Fibroblast of lung (primary cell): ENCODE data around the gene MTA1. TPM values are rescaled to one million over a fixed set of nuclear protein-coding genes. Genes with fewer than 3 reads are reported as not detected.

Experiments
- DNase-seq, 2 donors: peaks; one replicate each; pipeline versions ENCODE4 v3.0.0 to v3.0.0-alpha.2; 2010; ENCODE audit warnings: low read depth in 2 of 2
- H2AFZ ChIP-seq: 2 replicates; pipeline ENCODE4 v1.5.1; 2012; ENCODE audit warnings: low read length, control low read depth, inconsistent platforms
- H3K27ac ChIP-seq: 2 replicates; pipeline ENCODE4 v1.5.1; 2011; ENCODE audit warnings: low read length, control low read depth; ENCODE audit not compliant: insufficient read depth
- H3K27me3 ChIP-seq: 2 replicates; pipeline ENCODE4 v1.5.1; 2011; ENCODE audit warnings: mild to moderate bottlenecking, low read length; ENCODE audit not compliant: control insufficient read depth, insufficient read depth
- H3K36me3 ChIP-seq: 2 replicates; pipeline ENCODE4 v1.5.1; 2011; ENCODE audit warnings: low read length; ENCODE audit not compliant: control insufficient read depth, insufficient read depth
- H3K4me1 ChIP-seq: 2 replicates; pipeline ENCODE4 v1.5.1; 2011; ENCODE audit warnings: low read length; ENCODE audit not compliant: control insufficient read depth, insufficient read depth; ENCODE audit errors: extremely low read depth
- H3K4me2 ChIP-seq: 2 replicates; pipeline ENCODE4 v1.5.1; 2011; ENCODE audit warnings: low read length, control low read depth; ENCODE audit not compliant: insufficient read depth; ENCODE audit errors: extremely low read depth
- H3K4me3 ChIP-seq, 4 experiments: fragments of 200-600 bp in 1 of 4; sonication (generic) in 1 of 4; replicated peaks in 1 of 4; 2 replicates each; pipeline ENCODE4 v1.5.1; 2011 to 2016; ENCODE audit warnings: low read length in 4 of 4, low read depth in 3 of 4, mild to moderate bottlenecking in 3 of 4, control low read depth in 2 of 4, inconsistent platforms in 1 of 4, mixed read lengths in 1 of 4; ENCODE audit not compliant: insufficient read depth in 1 of 4; ENCODE audit errors: control extremely low read depth in 1 of 4
- H3K79me2 ChIP-seq: 2 replicates; pipeline ENCODE4 v1.5.1; 2012; ENCODE audit warnings: mild to moderate bottlenecking, low read length, inconsistent platforms; ENCODE audit not compliant: control insufficient read depth, insufficient read depth
- H3K9ac ChIP-seq: 2 replicates; pipeline ENCODE4 v1.5.1; 2011; ENCODE audit warnings: mild to moderate bottlenecking, low read length, control low read depth; ENCODE audit not compliant: insufficient read depth
- H3K9me3 ChIP-seq: 2 replicates; pipeline ENCODE4 v1.5.1; 2012; ENCODE audit warnings: low read depth, low read length; ENCODE audit not compliant: control insufficient read depth, insufficient read depth
- H4K20me1 ChIP-seq: 2 replicates; pipeline ENCODE4 v1.5.1; 2011; ENCODE audit warnings: low read length; ENCODE audit not compliant: control insufficient read depth, insufficient read depth; ENCODE audit errors: extremely low read depth
- EZH2 ChIP-seq: IDR thresholded peaks from 2 replicates; pipeline ENCODE4 v1.5.1; 2012; ENCODE audit warnings: low read length, control low read depth, mild to moderate bottlenecking; ENCODE audit errors: missing control alignments
- polyA plus RNA-seq, 2 donors: library from polyadenylated mRNA; depleted of rRNA in 1 of 2; stranded (reverse) in 1 of 2; unstranded in 1 of 2; fragments of >200 nt; gene quantifications; 2 replicates each; pipeline ENCODE4 v1.2.1, GENCODE V29; 2011 to 2012; ENCODE audit warnings: missing spikeins in 1 of 2
- total RNA-seq: library from RNA; depleted of rRNA; stranded (reverse); fragments of >200 nt; gene quantifications from 2 replicates; pipeline ENCODE4 v1.2.1, GENCODE V29; 2014
- TF ChIP-seq, protein P1 (sequence below), 2 donors: IDR thresholded peaks in 1 of 2; conservative IDR thresholded peaks in 1 of 2; 1 replicate in 1 of 2; 2 replicates in 1 of 2; pipeline ENCODE4 v1.5.1; 2011 to 2012; ENCODE audit warnings: low read length in 2 of 2, control low read depth in 1 of 2, inconsistent platforms in 1 of 2, low read depth in 1 of 2, mild to moderate bottlenecking in 1 of 2

The MTA1 gene
- total and polyA plus RNA-seq, 2 donors (not counting 1 experiment from before 2014, with no cell fraction given), result 28.6 to 29.7 TPM

DNA sequence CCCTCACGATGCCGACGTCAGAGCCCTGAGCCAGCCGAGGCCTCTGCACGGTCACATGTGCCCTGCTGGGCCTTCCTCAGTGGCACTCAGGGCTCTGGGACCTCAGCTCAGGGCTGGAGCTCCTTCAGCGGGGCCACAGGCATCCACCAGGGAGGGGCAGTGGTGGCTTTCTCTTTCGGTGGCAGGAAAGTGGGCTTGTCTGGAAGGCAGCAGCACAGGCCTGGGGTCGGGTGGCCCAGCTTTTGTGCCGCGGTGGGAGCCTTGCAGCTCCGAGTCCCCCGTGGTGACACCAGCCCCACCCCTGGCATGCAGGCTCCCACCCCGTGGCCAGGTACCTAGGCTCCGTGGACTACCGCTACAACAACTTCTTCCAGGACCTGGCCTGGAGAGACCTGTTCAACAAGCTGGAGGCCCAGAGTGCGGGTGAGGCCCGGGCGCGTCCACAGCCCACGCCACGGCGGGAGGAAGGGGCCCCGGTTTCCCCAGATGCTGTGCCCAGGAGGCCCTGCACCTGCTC lies 35.5 kb upstream of the MTA1 start:
- no peak for DNase-seq
- H3K79me2 ChIP-seq, result no peaks in the 10 kb centered on the region
- H3K36me3 ChIP-seq, result peaks cover 5% of the 10 kb centered on the region
- H2AFZ ChIP-seq, result no peak overlapping the region
- H3K27me3 ChIP-seq, result no peaks in the 10 kb centered on the region
- H3K9ac ChIP-seq, result no peak overlapping the region
- no peak overlapping the region for H3K4me3 ChIP-seq
- H3K4me1 ChIP-seq, result no peaks in the 10 kb centered on the region
- no peak for TF ChIP-seq EZH2
- TF ChIP-seq, protein P1, sequence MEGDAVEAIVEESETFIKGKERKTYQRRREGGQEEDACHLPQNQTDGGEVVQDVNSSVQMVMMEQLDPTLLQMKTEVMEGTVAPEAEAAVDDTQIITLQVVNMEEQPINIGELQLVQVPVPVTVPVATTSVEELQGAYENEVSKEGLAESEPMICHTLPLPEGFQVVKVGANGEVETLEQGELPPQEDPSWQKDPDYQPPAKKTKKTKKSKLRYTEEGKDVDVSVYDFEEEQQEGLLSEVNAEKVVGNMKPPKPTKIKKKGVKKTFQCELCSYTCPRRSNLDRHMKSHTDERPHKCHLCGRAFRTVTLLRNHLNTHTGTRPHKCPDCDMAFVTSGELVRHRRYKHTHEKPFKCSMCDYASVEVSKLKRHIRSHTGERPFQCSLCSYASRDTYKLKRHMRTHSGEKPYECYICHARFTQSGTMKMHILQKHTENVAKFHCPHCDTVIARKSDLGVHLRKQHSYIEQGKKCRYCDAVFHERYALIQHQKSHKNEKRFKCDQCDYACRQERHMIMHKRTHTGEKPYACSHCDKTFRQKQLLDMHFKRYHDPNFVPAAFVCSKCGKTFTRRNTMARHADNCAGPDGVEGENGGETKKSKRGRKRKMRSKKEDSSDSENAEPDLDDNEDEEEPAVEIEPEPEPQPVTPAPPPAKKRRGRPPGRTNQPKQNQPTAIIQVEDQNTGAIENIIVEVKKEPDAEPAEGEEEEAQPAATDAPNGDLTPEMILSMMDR (conservative IDR thresholded peaks at IDR 0.05 in 1 of 2, IDR thresholded peaks at IDR 0.05 in 1 of 2; ENCODE audit: low read depth in 1 of 2, low read length in 2 of 2), result no peak
- H3K27ac ChIP-seq, result no peak overlapping the region
- no peaks in the 10 kb centered on the region for H4K20me1 ChIP-seq
- no peaks in the 10 kb centered on the region for H3K9me3 ChIP-seq
- H3K4me2 ChIP-seq, result no peak overlapping the region

DNA sequence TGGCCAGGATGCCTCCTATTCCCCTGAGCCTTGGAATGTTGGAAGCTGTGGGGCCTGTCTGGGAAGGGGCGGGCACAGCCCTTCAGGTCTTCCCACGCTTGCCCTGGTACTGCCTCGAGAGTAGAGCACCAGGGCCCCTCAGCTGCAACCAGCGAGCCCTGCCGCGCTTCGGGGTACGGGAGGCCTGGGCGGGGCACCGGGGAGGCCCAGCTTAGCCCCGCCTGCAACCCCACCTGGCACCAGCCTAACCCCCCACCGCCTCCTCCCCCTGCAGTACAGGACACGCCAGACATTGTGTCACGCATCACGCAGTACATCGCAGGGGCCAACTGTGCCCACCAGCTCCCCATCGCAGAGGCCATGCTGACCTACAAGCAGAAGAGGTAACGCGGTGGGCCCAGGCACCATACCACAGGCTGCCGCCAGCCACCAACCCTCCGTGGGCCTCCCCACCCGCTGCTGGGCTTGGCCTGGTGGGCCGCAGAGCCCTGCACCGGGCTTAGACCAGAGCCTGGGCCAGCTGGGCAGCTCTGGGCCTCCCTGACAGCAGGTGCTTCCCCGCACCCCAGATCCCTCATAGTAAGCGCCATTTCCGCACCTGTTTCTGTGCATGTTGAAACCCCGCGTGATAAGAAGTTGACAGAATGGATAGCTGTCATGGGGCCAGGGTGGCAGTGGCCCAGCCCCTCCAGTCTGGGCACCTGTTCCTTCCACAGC lies 34.9 kb upstream of the MTA1 start:
- no peaks in the 10 kb centered on the region for H3K79me2 ChIP-seq
- no peak overlapping the region for H3K27ac ChIP-seq
- no peaks in the 10 kb centered on the region for H3K4me1 ChIP-seq
- H3K9me3 ChIP-seq, result no peaks in the 10 kb centered on the region
- TF ChIP-seq EZH2, result no peak
- TF ChIP-seq, protein P1 (conservative IDR thresholded peaks at IDR 0.05 in 1 of 2, IDR thresholded peaks at IDR 0.05 in 1 of 2; ENCODE audit: low read depth in 1 of 2, low read length in 2 of 2), result no peak
- no peak overlapping the region for H3K4me2 ChIP-seq
- H3K9ac ChIP-seq, result no peak overlapping the region
- no peak for DNase-seq
- H4K20me1 ChIP-seq, result no peaks in the 10 kb centered on the region
- H2AFZ ChIP-seq, result no peak overlapping the region
- H3K36me3 ChIP-seq, result peaks cover 5% of the 10 kb centered on the region
- no peak overlapping the region for H3K4me3 ChIP-seq
- no peaks in the 10 kb centered on the region for H3K27me3 ChIP-seq

DNA sequence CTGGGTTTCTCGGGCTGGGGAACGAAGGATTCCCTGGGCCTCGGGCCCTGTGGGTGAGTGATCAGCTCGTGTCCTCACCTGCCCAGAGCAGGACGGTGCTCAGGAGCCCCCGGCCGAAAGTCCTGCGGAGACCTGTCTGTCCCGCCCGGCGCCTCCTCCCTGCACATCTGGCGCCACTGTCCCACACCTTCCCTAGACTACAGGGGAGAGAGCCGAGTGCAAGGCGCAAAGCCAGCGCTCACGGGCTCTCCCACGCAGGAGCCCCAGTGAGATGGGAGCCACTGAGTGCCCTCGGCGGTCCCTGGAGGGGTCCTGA lies 34.3 kb upstream of the MTA1 start:
- no peak for DNase-seq
- Histone ChIP-seq H3K27me3 (no peaks in the 10 kb centered on the region), H3K4me2 (no peak overlapping the region)

More for the DNA sequence above, 34.3 kb upstream of the MTA1 start:
- Histone ChIP-seq H3K36me3 (peaks cover 3% of the 10 kb centered on the region), H3K27ac (no peak overlapping the region), H3K4me1 (no peaks in the 10 kb centered on the region), H3K9me3 (no peaks in the 10 kb centered on the region), H4K20me1 (no peaks in the 10 kb centered on the region), H3K9ac (no peak overlapping the region), H3K4me3 (no peak overlapping the region), H2AFZ (no peak overlapping the region), H3K79me2 (no peaks in the 10 kb centered on the region)
- TF ChIP-seq, protein P1 (conservative IDR thresholded peaks at IDR 0.05 in 1 of 2, IDR thresholded peaks at IDR 0.05 in 1 of 2; ENCODE audit: low read depth in 1 of 2, low read length in 2 of 2), result no peak
